Measurements from ENCODE around the gene CPT1C. TPM values are rescaled to one million over a fixed set of nuclear protein-coding genes. Genes with fewer than 3 reads are reported as not detected.

Gene CPT1C
- total and polyA plus RNA-seq, 2 of the 8 experiments (the other 6 are each of a cell fraction or from before 2014, with no cell fraction given): 79.6 to 91.8 TPM

- Histone ChIP-seq H3K9ac (replicated peaks in 1 of 4; ENCODE audit: extremely low read depth in 1 of 4, low read depth in 3 of 4, low read length in 3 of 4) (no peak overlapping the region), H3K9me3 (ENCODE audit: insufficient read depth in 2 of 2, low read depth in 1 of 2, low read length in 1 of 2) (peaks cover 0 to 2% of the 10 kb centered on the region in 2 experiments; a peak in 1 of 4 replicates), H3K4me2 (ENCODE audit: insufficient read depth in 1 of 2, low read depth in 2 of 2, low read length in 2 of 2) (no peak overlapping the region), H3K4me1 (replicated peaks in 1 of 4; ENCODE audit: control insufficient read depth in 3 of 4, insufficient read depth in 4 of 4, low read length in 3 of 4) (no peaks in the 10 kb centered on the region; a peak in 1 of 7 replicates), H3K79me1 (ENCODE audit: low read depth, low read length) (no peaks in the 10 kb centered on the region), H3K36me3 (ENCODE audit: control insufficient read depth in 2 of 4, insufficient read depth in 4 of 4, low read length in 3 of 4) (peaks cover 8 to 29% (median 19%) of the 10 kb centered on the region in 4 experiments), H3K27ac (ENCODE audit: low read depth, low read length) (no peak overlapping the region), H2BK5ac (ENCODE audit: low read depth, low read length) (no peak overlapping the region), H2BK12ac (ENCODE audit: low read depth, low read length) (no peak overlapping the region), H3K18ac (ENCODE audit: extremely low read depth, low read length) (no peak overlapping the region), H2BK20ac (ENCODE audit: low read length) (no peak overlapping the region), H2AFZ (ENCODE audit: low read length) (no peak overlapping the region), H4K5ac (ENCODE audit: insufficient read length, low read depth, low read length) (no peak overlapping the region), H2BK120ac (replicated peaks; ENCODE audit: low read depth, low read length) (no peak overlapping the region), H3K23me2 (ENCODE audit: low read depth, low read length) (peaks cover 7% of the 10 kb centered on the region; the same call in 1 of the 2 replicates), H4K8ac (ENCODE audit: extremely low read depth, insufficient read depth, low read length) (peak overlapping the region; percentile 14; the same call in 1 of the 2 replicates), H3K4me3 (ENCODE audit: extremely low read depth in 1 of 4, insufficient read depth in 2 of 4, low read depth in 3 of 4, low read length in 4 of 4) (no peak overlapping the region), H3K4ac (replicated peaks; ENCODE audit: insufficient read length, low read depth, low read length) (no peak overlapping the region), H4K91ac (replicated peaks; ENCODE audit: insufficient read length, low read length) (no peak overlapping the region), H3K56ac (replicated peaks; ENCODE audit: insufficient read length, low read depth, low read length) (no peak overlapping the region), H2AK5ac (ENCODE audit: low read depth, low read length) (no peak overlapping the region), H4K20me1 (replicated peaks in 1 of 2; ENCODE audit: control insufficient read depth in 1 of 2, insufficient read depth in 2 of 2, low read length in 2 of 2) (peaks cover 0 to 2% of the 10 kb centered on the region in 2 experiments), H3K14ac (ENCODE audit: insufficient read length) (no peak overlapping the region), H3K79me2 (ENCODE audit: control insufficient read depth in 1 of 2, insufficient read depth in 2 of 2, low read length in 2 of 2) (no peaks in the 10 kb centered on the region), H3K27me3 (replicated peaks in 1 of 4; ENCODE audit: control insufficient read depth in 3 of 4, extremely low read depth in 1 of 4, insufficient read depth in 3 of 4, low read length in 3 of 4) (no peaks in the 10 kb centered on the region), H2BK15ac (ENCODE audit: low read length) (no peak overlapping the region), H3K23ac (ENCODE audit: insufficient read length) (no peak overlapping the region)
- DNase-seq (ENCODE audit: low read depth in 1 of 2, low spot score in 2 of 2): no peak
- WGBS, 2 experiments (ENCODE audit: extremely low coverage in 1 of 2, insufficient coverage in 1 of 2, insufficient read length in 1 of 2, insufficient replicate concordance in 2 of 2, low coverage in 1 of 2, low lambda C conversion rate in 2 of 2, missing lambda C conversion rate in 1 of 2): 98% methylated on average over 6 of the region's 8 CpGs; no CpG with 5 or more reads in 1 of the 2 experiments
- ChIA-PET POLR2A (ENCODE audit: partially characterized antibody) (interaction anchor here (0.6 to 7.7 kb wide), 7 partner anchors 9 to 105 kb away, joined by 3 to 51 read pairs (median 5); partner anchors contain the start of genes ADM5, AP2A1 and CPT1C), CTCF (ENCODE audit: partially characterized antibody) (interaction anchor here (1.2 to 1.3 kb wide), 2 partner anchors 33 to 37 kb away, joined by 4 read pairs; no protein-coding TSS in a partner anchor)
- no peak for FAIRE-seq
- no peak for TF ChIP-seq BACH1 (IDR thresholded peaks at IDR 0.05; ENCODE audit: low read length)
- no peak for TF ChIP-seq ATF2 (IDR thresholded peaks at IDR 0.05; ENCODE audit: low read length)
- no peak for TF ChIP-seq RBBP5 (IDR thresholded peaks at IDR 0.05; ENCODE audit: borderline replicate concordance, low read depth, low read length)
- no peak for TF ChIP-seq NANOG (IDR thresholded peaks at IDR 0.05; ENCODE audit: insufficient read depth, low read depth, low read length, poor library complexity, severe bottlenecking)
- no peak for TF ChIP-seq POU5F1 (IDR thresholded peaks at IDR 0.05; ENCODE audit: low read depth, low read length)
- TF ChIP-seq BRCA1 (IDR thresholded peaks at IDR 0.05; ENCODE audit: low read depth, low read length): no peak
- TF ChIP-seq USF2 (IDR thresholded peaks at IDR 0.05; ENCODE audit: low read length): no peak
- TF ChIP-seq EZH2 (IDR thresholded peaks at IDR 0.05; ENCODE audit: low read depth, low read length, severe bottlenecking): no peak
- TF ChIP-seq GTF2F1 (IDR thresholded peaks at IDR 0.05; ENCODE audit: borderline replicate concordance, low read depth, low read length): no peak
- no peak for TF ChIP-seq EGR1 (IDR thresholded peaks at IDR 0.05; ENCODE audit: borderline replicate concordance, low read depth, low read length)
These were observed 22.4 kb downstream of the CPT1C start for GRCh38 chr19:49713236-49713845.

All from H1 (cell line).